Cardiac septum (tissue), 1 donor: ENCODE data around the gene OPCML. TPM values are rescaled to one million over a fixed set of nuclear protein-coding genes. Genes with fewer than 3 reads are reported as not detected.

Experiments used
- DNase-seq: peaks from one replicate; pipeline ENCODE4 v3.0.0-alpha.2; 2020; ENCODE audit warnings: low spot score
- intact Hi-C: fragments of 100-400 bp; cut with DNase I; formaldehyde crosslinking; loops from one replicate; pipeline ENCODE4 v1.14.0; 2022
- long read RNA-seq: library from polyadenylated mRNA; unstranded; transcript quantifications from one replicate; pipeline ENCODE4 v2.0.0, GENCODE V29; 2021
- total RNA-seq: library from RNA; stranded (reverse); fragmentation: NEBNext Ultra II Directional; extraction: Animal tissue kit (Norgen Biotek cat#: 25700); gene quantifications from one replicate; pipeline ENCODE4 v1.2.1, GENCODE V29; 2021
- donor health status: DM: no; HTN: no; CAD: no.

The OPCML gene
- total RNA-seq = 0.27 TPM
- long read RNA-seq, partial matches to known transcripts = 0 of 1 reads
- long read RNA-seq, other reads (novel, unspliced or antisense) = 1 of 1 reads

GRCh38 chr11:133531971-133532651, at the start of gene OPCML:
OPCML (minus strand) TSS chr11:133532501.
- intact Hi-C loops = no loop called here
- DNase-seq = no peak

GRCh38 chr11:133581091-133581490, 48.8 kb upstream of the OPCML start:
- intact Hi-C loops = no loop called here
- DNase-seq = no peak

GRCh38 chr11:133579165-133580031, 47.1 kb upstream of the OPCML start:
- DNase-seq = no peak
- intact Hi-C loops = no loop called here

- intact Hi-C loops = no loop called here
- DNase-seq = no peak
Observed at GRCh38 chr11:133577403-133577802, 45.1 kb upstream of the OPCML start.

GRCh38 chr11:133576351-133576750, 44.0 kb upstream of the OPCML start:
- intact Hi-C loops = no loop called here
- no peak for DNase-seq

- intact Hi-C loops = no loop called here
- DNase-seq = no peak
Observed at GRCh38 chr11:133573081-133573480, 40.8 kb upstream of the OPCML start.

GRCh38 chr11:133570376-133570775, 38.1 kb upstream of the OPCML start:
- no peak for DNase-seq
- intact Hi-C loops = no loop called here

- DNase-seq = no peak
- intact Hi-C loops = no loop called here
Observed at GRCh38 chr11:133563505-133564025, 31.3 kb upstream of the OPCML start.

- intact Hi-C loops = no loop called here
- no peak for DNase-seq
Observed at GRCh38 chr11:133560472-133560855, 28.2 kb upstream of the OPCML start.

- intact Hi-C loops = no loop called here
- DNase-seq = no peak
Observed at GRCh38 chr11:133559833-133560471, 27.7 kb upstream of the OPCML start.

- intact Hi-C loops = no loop called here
- no peak for DNase-seq
Observed at GRCh38 chr11:133559382-133559781, 27.1 kb upstream of the OPCML start.

GRCh38 chr11:133555034-133555433, 22.7 kb upstream of the OPCML start:
- DNase-seq = no peak
- intact Hi-C loops = no loop called here

GRCh38 chr11:133553885-133554740, 21.8 kb upstream of the OPCML start:
- no peak for DNase-seq
- intact Hi-C loops = no loop called here

GRCh38 chr11:133552938-133553337, 20.6 kb upstream of the OPCML start:
- no peak for DNase-seq

GRCh38 chr11:133551064-133551463, 18.8 kb upstream of the OPCML start:
- intact Hi-C loops = no loop called here
- no peak for DNase-seq

More at GRCh38 chr11:133552938-133553337, 20.6 kb upstream of the OPCML start:
- intact Hi-C loops = no loop called here

GRCh38 chr11:133549826-133550225, 17.5 kb upstream of the OPCML start:
- DNase-seq = no peak
- intact Hi-C loops = no loop called here

- DNase-seq = no peak
- intact Hi-C loops = no loop called here
Observed at GRCh38 chr11:133548641-133549040, 16.3 kb upstream of the OPCML start.

- no peak for DNase-seq
- intact Hi-C loops = no loop called here
Observed at GRCh38 chr11:133547808-133548494, 15.7 kb upstream of the OPCML start.
